Kidney (tissue), 14 donors: ENCODE measurements around the gene FBXL16. TPM values are rescaled to one million over a fixed set of nuclear protein-coding genes. Genes with fewer than 3 reads are reported as not detected.

ENCODE experiments used
- DNase-seq, 5 donors: peaks; one replicate each; pipeline ENCODE4 v3.0.0-alpha.2; 2013 to 2020
- FAIRE-seq: peaks from 2 replicates; lab custom pipeline; 2012; peaks lifted over from hg19 to GRCh38; lab: Jason Lieb, UNC
- H3K27ac ChIP-seq, 2 donors: one replicate each; pipeline ENCODE4 v1.7.0; 2013; ENCODE audit warnings: low read depth in 2 of 2, low read length in 2 of 2, inconsistent platforms in 1 of 2
- H3K27me3 ChIP-seq: one replicate; pipeline ENCODE4 v1.7.1; 2013; ENCODE audit warnings: low read length, inconsistent platforms; ENCODE audit not compliant: control insufficient read depth, insufficient read depth
- H3K36me3 ChIP-seq, 3 donors: one replicate each; pipeline versions ENCODE4 v1.7.0 to v1.7.1; 2013; ENCODE audit warnings: low read length in 3 of 3, control low read depth in 1 of 3, inconsistent platforms in 1 of 3; ENCODE audit not compliant: insufficient read depth in 3 of 3, control insufficient read depth in 2 of 3
- H3K4me1 ChIP-seq, 3 donors: one replicate each; pipeline versions ENCODE4 v1.7.0 to v1.7.1; 2013; ENCODE audit warnings: low read length in 3 of 3, inconsistent platforms in 1 of 3, low read depth in 1 of 3; ENCODE audit not compliant: control insufficient read depth in 2 of 3, insufficient read depth in 2 of 3
- H3K4me3 ChIP-seq, 3 donors: one replicate each; pipeline versions ENCODE4 v1.7.0 to v1.8.1; 2013; ENCODE audit warnings: low read length in 3 of 3, control low read depth in 1 of 3, inconsistent platforms in 1 of 3
- H3K9ac ChIP-seq, 3 donors: one replicate each; pipeline versions ENCODE4 v1.7.0 to v1.7.1; 2013; ENCODE audit warnings: low read length in 3 of 3, control low read depth in 1 of 3, inconsistent platforms in 1 of 3
- H3K9me3 ChIP-seq, 3 donors: one replicate each; pipeline versions ENCODE4 v1.7.0 to v1.7.1; 2013; ENCODE audit warnings: low read length in 3 of 3, control low read depth in 1 of 3, inconsistent platforms in 1 of 3; ENCODE audit not compliant: control insufficient read depth in 2 of 3, insufficient read depth in 1 of 3
- CTCF ChIP-seq: IDR thresholded peaks from 3 replicates; pipeline ENCODE4 v1.5.1; 2012; ENCODE audit warnings: mild to moderate bottlenecking, moderate library complexity, borderline replicate concordance; ENCODE audit not compliant: insufficient read depth; ENCODE audit errors: extremely low read depth
- intact Hi-C: fragments of 100-400 bp; cut with DNase I; formaldehyde crosslinking; loops from one replicate; pipeline ENCODE4 v1.11.1; 2022
- polyA plus RNA-seq: library from polyadenylated mRNA; stranded (reverse); fragments of 350-450 nt; fragmentation: Illumina TruSeq; extraction: RNeasy Lipid Tissue Mini Kit (QIAGEN cat#74804); gene quantifications from one replicate; pipeline ENCODE4 v1.2.3, GENCODE V29; 2014; ENCODE audit warnings: low read depth, low replicate concordance; ENCODE audit not compliant: insufficient read depth
- total RNA-seq: library from RNA; stranded (reverse); fragmentation: NEBNext Ultra II Directional; extraction: Animal tissue kit (Norgen Biotek cat#: 25700); gene quantifications from one replicate; pipeline ENCODE4 v1.2.1, GENCODE V29; 2021
- donor health status: control.
- donor health status: control.
- donor health status: control.
- donor health status: control.
- donor health status: control.
- donor health status: DM: yes; HTN: yes; CAD: no.
- donor health status: Normal renal cell carcinoma (clear cell type).

Gene FBXL16
- total and polyA plus RNA-seq, 2 donors from 2014 or later: 12.0 to 44.9 TPM

GRCh38 chr16:674214-674881 is 31.3 kb downstream of the FBXL16 start:
- Histone ChIP-seq H3K36me3 (peaks cover 0 to 12% (median 10%) of the 10 kb centered on the region in 3 donors), H3K4me3 (no peak overlapping the region), H3K9me3 (no peaks in the 10 kb centered on the region), H3K27me3 (no peaks in the 10 kb centered on the region), H3K27ac (no peak overlapping the region), H3K4me1 (peaks cover 0 to 9% (median 0%) of the 10 kb centered on the region in 3 donors), H3K9ac (no peak overlapping the region)
- FAIRE-seq (no peak), DNase-seq (no peak)
- intact Hi-C loops: no loop called here
- no peak for TF ChIP-seq CTCF

- Histone ChIP-seq H3K4me3 (no peak overlapping the region), H3K4me1 (peaks cover 0 to 15% (median 0%) of the 10 kb centered on the region in 3 donors), H3K9ac (no peak overlapping the region), H3K36me3 (peaks cover 0 to 12% (median 10%) of the 10 kb centered on the region in 3 donors), H3K9me3 (no peaks in the 10 kb centered on the region), H3K27me3 (no peaks in the 10 kb centered on the region), H3K27ac (no peak overlapping the region)
- DNase-seq (no peak), FAIRE-seq (no peak)
- TF ChIP-seq CTCF: no peak
- intact Hi-C loops: no loop called here
Observed at GRCh38 chr16:673399-673991, 32.1 kb downstream of the FBXL16 start.

GRCh38 chr16:672851-673250 is 32.8 kb downstream of the FBXL16 start:
- no peaks in the 10 kb centered on the region for H3K27me3 ChIP-seq
- no peaks in the 10 kb centered on the region for H3K9me3 ChIP-seq
- intact Hi-C loops: no loop called here
- FAIRE-seq: no peak
- DNase-seq: no peak
- peaks cover 0 to 15% (median 0%) of the 10 kb centered on the region in 3 donors for H3K4me1 ChIP-seq
- no peak overlapping the region for H3K9ac ChIP-seq
- H3K36me3 ChIP-seq: peaks cover 0 to 12% (median 10%) of the 10 kb centered on the region in 3 donors
- no peak for TF ChIP-seq CTCF
- no peak overlapping the region for H3K4me3 ChIP-seq
- H3K27ac ChIP-seq: no peak overlapping the region
